WTC11 (cell line): ENCODE results near the gene TARP.

ENCODE experiments used
- ATAC-seq: fragments of 200-7000 bp; cut with Tn5 transposase; 2 replicates; pipeline ENCODE4 v1.10.0; 2021; ENCODE audit warnings: mild to moderate bottlenecking, moderate library complexity
- CTCF ChIA-PET: fragments of 300-600 bp; sonication (Branson Sonifier 250); formaldehyde crosslinking; loops from one replicate; lab custom pipeline; 2021; ENCODE audit warnings: antibody characterized with exemption; lab: Charles Lee
- POLR2A ChIA-PET: fragments of 350-600 bp; sonication (Branson Sonifier 250); formaldehyde crosslinking; loops from one replicate; lab custom pipeline; 2021; ENCODE audit warnings: antibody characterized with exemption; lab: Charles Lee
- DNase-seq: peaks from one replicate; pipeline ENCODE4 v3.0.0; 2021; ENCODE audit warnings: low spot score
- H3K27ac Mint-ChIP-seq: 2 replicates; pipeline ENCODE4 v1.8.0; 2021; ENCODE audit warnings: mixed read lengths
- H3K27me3 Mint-ChIP-seq: 2 replicates; pipeline ENCODE4 v1.8.0; 2021; ENCODE audit warnings: low read depth, mild to moderate bottlenecking, moderate library complexity, mixed read lengths
- H3K36me3 Mint-ChIP-seq: 2 replicates; pipeline ENCODE4 v1.8.0; 2021; ENCODE audit warnings: mixed read lengths
- H3K4me1 Mint-ChIP-seq: 2 replicates; pipeline ENCODE4 v1.8.0; 2022; ENCODE audit warnings: mixed read lengths
- H3K4me3 Mint-ChIP-seq: 2 replicates; pipeline ENCODE4 v1.8.0; 2021; ENCODE audit warnings: mild to moderate bottlenecking, moderate library complexity, mixed read lengths
- H3K9me3 Mint-ChIP-seq: 2 replicates; pipeline ENCODE4 v1.8.0; 2021; ENCODE audit warnings: mixed read lengths
- AR ChIP-seq: fragments of 250-450 bp; sonication (Bioruptor Pico); IDR thresholded peaks from 2 replicates; pipeline ENCODE4 v1.9.0; 2021; ENCODE audit warnings: mild to moderate bottlenecking
- FOXJ3 ChIP-seq: sonication (generic); formaldehyde crosslinking; IDR thresholded peaks from 2 replicates; pipeline ENCODE4 v1.9.0; 2021; ENCODE audit warnings: missing genetic modification reagents, mild to moderate bottlenecking, borderline replicate concordance
- GTF2I ChIP-seq: fragments of 250-450 bp; sonication (Bioruptor Pico); conservative IDR thresholded peaks from 2 replicates; pipeline ENCODE4 v1.4.0; 2021; ENCODE audit warnings: mild to moderate bottlenecking
- JAZF1 ChIP-seq: fragments of 250-450 bp; sonication (Bioruptor Pico); IDR thresholded peaks from 2 replicates; pipeline ENCODE4 v1.9.0; 2021; ENCODE audit warnings: moderate library complexity, mild to moderate bottlenecking, inconsistent platforms
- KAT7 ChIP-seq: sonication (generic); formaldehyde crosslinking; IDR thresholded peaks from 2 replicates; pipeline ENCODE4 v1.8.1; 2023; ENCODE audit warnings: missing genetic modification reagents, mild to moderate bottlenecking, borderline replicate concordance
- MLX ChIP-seq: sonication (generic); formaldehyde crosslinking; IDR thresholded peaks from 2 replicates; pipeline ENCODE4 v1.8.1; 2023; ENCODE audit warnings: mild to moderate bottlenecking, missing genetic modification reagents, moderate library complexity
- MXD4 ChIP-seq: fragments of 250-450 bp; sonication (Bioruptor Pico); IDR thresholded peaks from 2 replicates; pipeline ENCODE4 v1.8.0; 2021; ENCODE audit warnings: mild to moderate bottlenecking, moderate library complexity, borderline replicate concordance
- NR2C2 ChIP-seq: sonication (generic); formaldehyde crosslinking; IDR thresholded peaks from 2 replicates; pipeline ENCODE4 v1.8.0; 2022; ENCODE audit warnings: mild to moderate bottlenecking, missing genetic modification reagents
- RORB ChIP-seq: fragments of 250-450 bp; sonication (Bioruptor Pico); IDR thresholded peaks from 2 replicates; pipeline ENCODE4 v1.9.0; 2021; ENCODE audit warnings: mild to moderate bottlenecking
- ZNF281 ChIP-seq: sonication (generic); formaldehyde crosslinking; IDR thresholded peaks from 2 replicates; pipeline ENCODE4 v1.8.0; 2023; ENCODE audit warnings: mild to moderate bottlenecking, missing genetic modification reagents
- ZNF416 ChIP-seq: fragments of 250-450 bp; sonication (Bioruptor Pico); IDR thresholded peaks from 2 replicates; pipeline ENCODE4 v1.9.0; 2021; ENCODE audit warnings: mild to moderate bottlenecking, inconsistent platforms
- TF ChIP-seq, protein P1 (sequence below): fragments of 250-450 bp; sonication (Bioruptor Pico); IDR thresholded peaks from 2 replicates; pipeline ENCODE4 v2.1.2; 2022; ENCODE audit warnings: mild to moderate bottlenecking, moderate library complexity
- TF ChIP-seq, protein P2 (sequence below): sonication (generic); formaldehyde crosslinking; IDR thresholded peaks from 2 replicates; pipeline ENCODE4 v1.8.1; 2022; ENCODE audit warnings: low read depth, mild to moderate bottlenecking, moderate library complexity, missing genetic modification reagents, borderline replicate concordance
- TF ChIP-seq, protein P3 (sequence below): sonication (generic); formaldehyde crosslinking; IDR thresholded peaks from 2 replicates; pipeline ENCODE4 v1.8.1; 2022; ENCODE audit warnings: low read depth, missing genetic modification reagents, borderline replicate concordance
- TF ChIP-seq, protein P4 (sequence below): sonication (generic); formaldehyde crosslinking; IDR thresholded peaks from 2 replicates; pipeline ENCODE4 v1.8.1; 2023; ENCODE audit warnings: mild to moderate bottlenecking, missing genetic modification reagents, borderline replicate concordance

The TARP gene

DNA sequence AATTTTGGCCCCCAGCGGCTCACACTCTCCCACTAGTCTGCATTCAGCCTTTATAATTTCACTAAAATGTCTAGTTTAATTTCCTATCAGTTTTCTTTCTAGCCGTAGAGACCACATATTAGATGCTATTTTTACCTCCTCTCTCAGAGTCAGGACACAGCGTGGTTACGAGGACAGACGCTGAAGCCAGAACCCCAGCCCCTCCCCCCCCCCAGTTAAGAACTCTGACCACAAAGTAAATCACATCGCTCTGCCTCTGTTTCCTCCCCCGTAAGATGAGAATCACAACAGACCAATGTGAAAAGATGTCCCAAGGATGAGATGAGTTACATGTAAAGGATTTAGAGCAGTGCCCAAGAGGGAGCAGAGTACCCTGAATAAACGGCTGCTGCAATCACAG lies 11.1 kb upstream of the TARP start (continued):
- no peak for TF ChIP-seq ZNF281 (CRISPR knock-in tag)
- TF ChIP-seq KAT7 (CRISPR knock-in tag): no peak
- no peak for TF ChIP-seq GTF2I (CRISPR knock-in tag)
- no peak for TF ChIP-seq AR (CRISPR knock-in tag)
- TF ChIP-seq RORB (CRISPR knock-in tag): no peak
- no peak for TF ChIP-seq MLX (CRISPR knock-in tag)

GRCh38 chr7:38283809-38284208 lies 10.4 kb upstream of the TARP start:
- ChIA-PET POLR2A (no interaction called here), CTCF (interaction anchor here (1.1 to 1.3 kb wide), 3 partner anchors 47 to 84 kb away, joined by 3 to 6 read pairs (median 4); no protein-coding TSS in a partner anchor)
- H3K27me3 Mint-ChIP-seq: no peaks in the 10 kb centered on the region; the same call in 1 of the 2 replicates
- H3K27ac Mint-ChIP-seq: no peak overlapping the region
- no peaks in the 10 kb centered on the region for H3K36me3 Mint-ChIP-seq
- ATAC-seq (no peak), DNase-seq (no peak)
- H3K9me3 Mint-ChIP-seq: no peaks in the 10 kb centered on the region
- TF ChIP-seq NR2C2 (CRISPR knock-in tag): no peak
- TF ChIP-seq MXD4 (CRISPR knock-in tag): no peak
- TF ChIP-seq, protein P1, sequence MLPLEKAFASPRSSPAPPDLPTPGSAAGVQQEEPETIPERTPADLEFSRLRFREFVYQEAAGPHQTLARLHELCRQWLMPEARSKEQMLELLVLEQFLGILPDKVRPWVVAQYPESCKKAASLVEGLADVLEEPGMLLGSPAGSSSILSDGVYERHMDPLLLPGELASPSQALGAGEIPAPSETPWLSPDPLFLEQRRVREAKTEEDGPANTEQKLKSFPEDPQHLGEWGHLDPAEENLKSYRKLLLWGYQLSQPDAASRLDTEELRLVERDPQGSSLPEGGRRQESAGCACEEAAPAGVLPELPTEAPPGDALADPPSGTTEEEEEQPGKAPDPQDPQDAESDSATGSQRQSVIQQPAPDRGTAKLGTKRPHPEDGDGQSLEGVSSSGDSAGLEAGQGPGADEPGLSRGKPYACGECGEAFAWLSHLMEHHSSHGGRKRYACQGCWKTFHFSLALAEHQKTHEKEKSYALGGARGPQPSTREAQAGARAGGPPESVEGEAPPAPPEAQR: no peak
- H3K4me3 Mint-ChIP-seq: no peak overlapping the region
- peaks cover 11% of the 10 kb centered on the region for H3K4me1 Mint-ChIP-seq

DNA sequence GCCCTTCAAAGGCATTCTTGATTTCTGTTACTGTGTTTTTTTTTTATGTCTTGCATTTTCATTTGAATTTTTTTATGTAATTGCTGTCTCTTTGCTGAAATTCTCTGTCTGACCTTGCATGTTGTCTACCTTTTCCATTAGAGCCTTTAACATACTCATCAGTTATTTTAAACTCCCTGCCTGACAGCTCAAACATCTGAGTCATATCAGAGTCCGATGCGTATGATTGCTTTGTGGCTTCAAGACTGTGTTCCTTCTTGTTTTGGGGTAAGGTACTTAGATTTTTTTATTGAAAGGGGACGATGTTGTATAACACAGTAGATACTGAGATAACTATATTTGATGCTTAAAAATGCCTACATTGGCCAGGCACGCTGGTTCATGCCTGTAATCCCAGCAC lies 9.7 kb upstream of the TARP start:
- CTCF ChIA-PET: interaction anchor here (1.1 to 2.6 kb wide), 4 partner anchors 48 to 85 kb away, joined by 3 to 15 read pairs (median 5); no protein-coding TSS in a partner anchor
- Mint-ChIP-seq H3K9me3 (no peaks in the 10 kb centered on the region), H3K36me3 (no peaks in the 10 kb centered on the region), H3K4me1 (peaks cover 11% of the 10 kb centered on the region), H3K27ac (no peak overlapping the region), H3K4me3 (no peak overlapping the region), H3K27me3 (no peaks in the 10 kb centered on the region; the same call in 1 of the 2 replicates)
- no peak for ATAC-seq
- TF ChIP-seq ZNF416 (CRISPR knock-in tag): no peak
- no peak for TF ChIP-seq FOXJ3 (CRISPR knock-in tag)
- TF ChIP-seq, protein P2, sequence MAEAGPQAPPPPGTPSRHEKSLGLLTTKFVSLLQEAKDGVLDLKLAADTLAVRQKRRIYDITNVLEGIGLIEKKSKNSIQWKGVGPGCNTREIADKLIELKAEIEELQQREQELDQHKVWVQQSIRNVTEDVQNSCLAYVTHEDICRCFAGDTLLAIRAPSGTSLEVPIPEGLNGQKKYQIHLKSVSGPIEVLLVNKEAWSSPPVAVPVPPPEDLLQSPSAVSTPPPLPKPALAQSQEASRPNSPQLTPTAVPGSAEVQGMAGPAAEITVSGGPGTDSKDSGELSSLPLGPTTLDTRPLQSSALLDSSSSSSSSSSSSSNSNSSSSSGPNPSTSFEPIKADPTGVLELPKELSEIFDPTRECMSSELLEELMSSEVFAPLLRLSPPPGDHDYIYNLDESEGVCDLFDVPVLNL: no peak
- TF ChIP-seq MLX (CRISPR knock-in tag): no peak
- TF ChIP-seq, protein P3, sequence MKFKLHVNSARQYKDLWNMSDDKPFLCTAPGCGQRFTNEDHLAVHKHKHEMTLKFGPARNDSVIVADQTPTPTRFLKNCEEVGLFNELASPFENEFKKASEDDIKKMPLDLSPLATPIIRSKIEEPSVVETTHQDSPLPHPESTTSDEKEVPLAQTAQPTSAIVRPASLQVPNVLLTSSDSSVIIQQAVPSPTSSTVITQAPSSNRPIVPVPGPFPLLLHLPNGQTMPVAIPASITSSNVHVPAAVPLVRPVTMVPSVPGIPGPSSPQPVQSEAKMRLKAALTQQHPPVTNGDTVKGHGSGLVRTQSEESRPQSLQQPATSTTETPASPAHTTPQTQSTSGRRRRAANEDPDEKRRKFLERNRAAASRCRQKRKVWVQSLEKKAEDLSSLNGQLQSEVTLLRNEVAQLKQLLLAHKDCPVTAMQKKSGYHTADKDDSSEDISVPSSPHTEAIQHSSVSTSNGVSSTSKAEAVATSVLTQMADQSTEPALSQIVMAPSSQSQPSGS (CRISPR knock-in tag): no peak
- no peak for TF ChIP-seq JAZF1 (CRISPR knock-in tag)
- TF ChIP-seq, protein P4, sequence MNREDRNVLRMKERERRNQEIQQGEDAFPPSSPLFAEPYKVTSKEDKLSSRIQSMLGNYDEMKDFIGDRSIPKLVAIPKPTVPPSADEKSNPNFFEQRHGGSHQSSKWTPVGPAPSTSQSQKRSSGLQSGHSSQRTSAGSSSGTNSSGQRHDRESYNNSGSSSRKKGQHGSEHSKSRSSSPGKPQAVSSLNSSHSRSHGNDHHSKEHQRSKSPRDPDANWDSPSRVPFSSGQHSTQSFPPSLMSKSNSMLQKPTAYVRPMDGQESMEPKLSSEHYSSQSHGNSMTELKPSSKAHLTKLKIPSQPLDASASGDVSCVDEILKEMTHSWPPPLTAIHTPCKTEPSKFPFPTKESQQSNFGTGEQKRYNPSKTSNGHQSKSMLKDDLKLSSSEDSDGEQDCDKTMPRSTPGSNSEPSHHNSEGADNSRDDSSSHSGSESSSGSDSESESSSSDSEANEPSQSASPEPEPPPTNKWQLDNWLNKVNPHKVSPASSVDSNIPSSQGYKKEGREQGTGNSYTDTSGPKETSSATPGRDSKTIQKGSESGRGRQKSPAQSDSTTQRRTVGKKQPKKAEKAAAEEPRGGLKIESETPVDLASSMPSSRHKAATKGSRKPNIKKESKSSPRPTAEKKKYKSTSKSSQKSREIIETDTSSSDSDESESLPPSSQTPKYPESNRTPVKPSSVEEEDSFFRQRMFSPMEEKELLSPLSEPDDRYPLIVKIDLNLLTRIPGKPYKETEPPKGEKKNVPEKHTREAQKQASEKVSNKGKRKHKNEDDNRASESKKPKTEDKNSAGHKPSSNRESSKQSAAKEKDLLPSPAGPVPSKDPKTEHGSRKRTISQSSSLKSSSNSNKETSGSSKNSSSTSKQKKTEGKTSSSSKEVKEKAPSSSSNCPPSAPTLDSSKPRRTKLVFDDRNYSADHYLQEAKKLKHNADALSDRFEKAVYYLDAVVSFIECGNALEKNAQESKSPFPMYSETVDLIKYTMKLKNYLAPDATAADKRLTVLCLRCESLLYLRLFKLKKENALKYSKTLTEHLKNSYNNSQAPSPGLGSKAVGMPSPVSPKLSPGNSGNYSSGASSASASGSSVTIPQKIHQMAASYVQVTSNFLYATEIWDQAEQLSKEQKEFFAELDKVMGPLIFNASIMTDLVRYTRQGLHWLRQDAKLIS (CRISPR knock-in tag): no peak
- DNase-seq: no peak
- POLR2A ChIA-PET: no interaction called here
